CD4-positive, alpha-beta T cell treated with Interleukin-4 for 4 hours (primary cell): ENCODE data around the gene DST.

ENCODE experiments used
- DNase-seq: peaks from one replicate; pipeline ENCODE4 v3.0.0-alpha.2; 2020

Gene DST

DNA sequence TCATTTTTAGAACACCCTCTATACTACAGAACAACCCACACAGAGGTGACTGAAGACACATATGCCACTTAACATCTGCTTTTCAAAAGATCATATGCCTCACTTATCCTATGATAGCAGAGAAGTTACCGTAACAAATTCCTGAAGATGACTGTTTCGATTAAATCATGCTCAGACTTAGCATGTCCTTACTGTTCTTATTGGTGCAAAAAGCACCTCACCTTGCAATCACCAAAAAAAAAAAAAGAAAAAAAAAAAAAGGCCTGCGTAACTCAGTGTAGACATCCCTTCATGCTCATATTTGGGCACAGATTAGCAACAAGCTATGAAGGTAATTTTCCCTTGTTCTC, 17.7 kb upstream of the DST start:
- DNase-seq: no peak

DNA sequence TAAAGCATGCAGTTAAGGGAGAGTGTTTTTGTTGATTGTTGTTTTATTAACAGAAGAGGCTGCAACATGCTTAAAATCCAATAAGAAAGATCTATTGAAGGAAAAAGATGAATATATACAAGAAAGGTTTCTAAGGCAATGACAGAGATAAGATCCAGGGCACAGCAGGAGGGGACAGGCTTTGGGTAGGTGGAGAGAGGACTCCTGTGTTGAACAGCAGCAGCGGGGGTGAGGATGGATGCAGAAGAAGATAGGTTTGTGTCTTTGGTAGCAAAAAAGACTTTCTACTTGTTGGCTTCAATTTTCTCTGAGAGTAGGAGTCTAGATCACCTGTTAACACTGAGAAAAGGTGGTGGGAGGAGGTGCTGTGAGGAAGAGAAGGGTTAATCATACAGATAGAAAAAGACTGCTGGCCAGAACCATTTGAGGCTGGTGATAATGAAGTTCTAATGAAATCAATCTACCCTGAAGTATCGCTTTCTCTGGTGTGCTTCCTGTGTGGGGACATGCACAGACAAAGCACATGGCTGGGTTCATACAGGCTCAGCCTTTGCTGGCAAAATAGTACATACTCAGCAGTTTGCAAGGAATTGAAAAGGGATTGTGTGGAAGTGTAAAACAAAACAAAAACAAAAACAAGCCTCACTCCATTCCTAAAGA, 17.2 kb upstream of the DST start:
- DNase-seq: no peak

DNA sequence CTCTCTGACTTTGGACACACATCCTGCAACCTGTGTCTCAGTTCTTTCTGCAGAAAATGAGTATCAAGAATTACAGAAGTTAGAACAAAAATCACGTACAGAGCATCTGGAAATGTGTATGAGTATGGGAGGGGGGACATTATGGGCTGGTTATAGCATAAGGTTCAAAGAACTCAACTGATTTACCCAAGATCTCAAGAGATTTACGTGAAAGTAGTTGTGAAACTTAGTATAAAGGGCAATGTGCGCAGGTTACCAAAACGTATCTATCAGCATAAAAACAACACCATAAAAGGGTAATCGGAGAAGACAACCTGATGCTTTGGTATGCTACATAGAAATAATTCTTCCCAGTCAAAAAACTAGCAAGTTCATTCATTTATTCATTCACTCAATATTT, 15.6 kb upstream of the DST start:
- DNase-seq: no peak

GRCh38 chr6:56657354-56657753, 14.7 kb upstream of the DST start:
- no peak for DNase-seq

GRCh38 chr6:56656466-56656865, 13.8 kb upstream of the DST start:
- no peak for DNase-seq

- no peak for DNase-seq
These were observed 13.3 kb upstream of the DST start for GRCh38 chr6:56655996-56656395.

GRCh38 chr6:56655249-56655648, 12.6 kb upstream of the DST start:
- DNase-seq: no peak

GRCh38 chr6:56652994-56653393, 10.3 kb upstream of the DST start:
- DNase-seq: no peak

- no peak for DNase-seq
These were observed 9.5 kb upstream of the DST start for GRCh38 chr6:56652231-56652630.

GRCh38 chr6:56650191-56650590, 7.5 kb upstream of the DST start:
- no peak for DNase-seq

- DNase-seq: no peak
These were observed 7.1 kb upstream of the DST start for GRCh38 chr6:56649782-56650181.

- DNase-seq: no peak
These were observed 6.5 kb upstream of the DST start for GRCh38 chr6:56649053-56649769.

- no peak for DNase-seq
These were observed 4.6 kb upstream of the DST start for GRCh38 chr6:56647172-56647762.

DNA sequence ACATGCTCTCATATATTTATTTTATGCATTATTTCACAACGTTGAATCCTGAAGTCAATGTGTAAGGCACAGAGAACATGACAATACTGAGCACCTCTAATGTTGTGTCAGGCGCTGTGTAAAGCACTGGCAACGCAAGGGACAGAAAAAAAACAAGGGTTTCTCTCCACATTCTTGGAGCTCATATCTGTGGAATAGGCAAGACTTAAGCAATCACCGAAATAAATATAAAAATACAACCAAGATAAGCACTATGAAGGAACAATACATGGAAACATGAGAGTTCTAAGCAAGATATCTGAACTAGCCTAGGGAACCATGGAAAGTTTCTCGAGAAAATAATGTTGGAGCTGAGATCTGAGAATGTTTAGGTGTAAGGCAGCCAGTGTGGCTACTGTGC, 1.7 kb upstream of the DST start:
- no peak for DNase-seq

DNA sequence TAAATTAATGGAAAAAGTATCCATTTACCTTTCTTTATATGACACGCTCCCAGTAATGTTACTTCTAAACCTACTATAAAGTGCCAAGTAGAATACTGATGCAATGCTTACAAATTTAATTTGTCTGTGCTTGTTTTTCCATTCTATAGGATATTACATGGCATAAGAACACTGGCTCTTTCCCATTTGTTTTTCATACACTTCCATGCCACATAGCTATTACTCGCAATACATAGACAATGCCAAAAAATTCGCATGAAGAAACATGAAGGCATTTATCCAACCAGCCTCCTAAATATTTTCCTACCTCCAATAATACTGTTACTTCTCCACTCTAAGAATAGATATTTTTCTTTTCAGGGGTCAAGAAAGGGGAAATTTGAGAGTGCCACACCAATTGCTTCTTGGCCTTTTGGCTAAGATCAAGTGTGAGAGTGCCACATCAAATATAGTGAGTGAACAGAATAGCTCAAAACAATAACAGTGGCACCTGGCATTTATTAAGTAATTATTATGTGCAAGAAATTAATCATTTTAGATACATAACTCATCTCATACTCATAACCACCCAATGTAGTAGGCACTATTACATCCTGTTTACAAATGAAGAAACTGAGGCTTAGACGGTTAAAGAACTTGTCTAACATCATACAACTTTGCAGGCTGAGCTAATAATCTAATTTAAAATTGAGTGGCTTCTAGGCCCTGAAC, 845 bp upstream of the DST start:
- DNase-seq: no peak

GRCh38 chr6:56640374-56640773, 2.3 kb downstream of the DST start:
- no peak for DNase-seq

DNA sequence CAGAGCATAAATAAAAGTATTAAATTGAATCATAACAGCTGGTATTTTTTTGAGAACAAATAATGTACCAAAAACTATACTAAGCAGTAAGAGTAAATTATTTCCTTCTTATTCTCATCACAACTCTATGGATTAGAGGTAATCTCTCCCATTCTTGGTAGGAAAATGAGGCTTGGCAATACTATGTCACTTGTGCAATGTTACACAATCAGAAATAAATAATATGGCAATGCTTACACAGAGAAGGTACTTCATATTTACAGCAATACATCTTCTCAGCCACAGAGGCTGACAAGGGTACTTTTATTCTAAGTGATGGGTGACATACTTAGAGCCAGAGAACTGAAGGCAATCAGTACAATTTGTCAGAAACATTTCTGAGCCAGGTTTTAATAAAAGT, 3.9 kb downstream of the DST start:
- DNase-seq: no peak

- DNase-seq: no peak
These were observed 5.0 kb downstream of the DST start for GRCh38 chr6:56637640-56638039.

GRCh38 chr6:56628105-56628504, 14.6 kb downstream of the DST start:
- DNase-seq: no peak

DNA sequence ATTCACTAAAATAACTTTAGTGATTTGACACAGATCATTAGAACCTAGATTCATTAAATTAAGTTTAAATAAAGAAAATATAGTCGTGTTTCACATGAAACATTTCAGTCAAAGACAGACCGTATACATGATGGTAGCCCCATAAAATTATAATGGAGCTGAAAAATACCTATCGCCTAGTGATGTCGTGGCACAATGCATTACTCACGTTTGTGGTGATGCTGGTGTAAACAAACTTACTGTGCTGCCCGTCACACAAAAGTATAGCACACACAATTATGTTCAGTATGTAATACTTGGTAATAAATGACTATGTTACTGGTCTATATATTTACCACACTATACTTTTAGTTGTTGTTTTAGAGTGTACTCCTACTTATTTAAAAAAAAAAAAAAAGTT, 17.3 kb downstream of the DST start:
- DNase-seq: no peak

DNA sequence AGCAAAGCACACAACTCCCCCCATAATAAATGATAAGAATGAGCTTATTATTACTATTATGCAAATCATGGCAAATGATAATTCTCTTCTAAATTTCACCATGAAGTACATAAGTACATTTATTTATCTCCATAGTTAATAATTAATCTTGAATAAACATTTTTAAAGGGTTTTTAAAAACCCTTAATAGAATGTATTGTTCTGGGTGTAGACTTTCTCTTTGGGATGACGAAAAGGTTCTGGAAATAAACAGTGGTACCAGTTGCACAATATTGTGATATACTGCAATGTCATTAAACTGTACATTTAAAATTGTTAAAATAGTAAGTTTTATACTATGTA, 18.0 kb downstream of the DST start:
- no peak for DNase-seq

DNA sequence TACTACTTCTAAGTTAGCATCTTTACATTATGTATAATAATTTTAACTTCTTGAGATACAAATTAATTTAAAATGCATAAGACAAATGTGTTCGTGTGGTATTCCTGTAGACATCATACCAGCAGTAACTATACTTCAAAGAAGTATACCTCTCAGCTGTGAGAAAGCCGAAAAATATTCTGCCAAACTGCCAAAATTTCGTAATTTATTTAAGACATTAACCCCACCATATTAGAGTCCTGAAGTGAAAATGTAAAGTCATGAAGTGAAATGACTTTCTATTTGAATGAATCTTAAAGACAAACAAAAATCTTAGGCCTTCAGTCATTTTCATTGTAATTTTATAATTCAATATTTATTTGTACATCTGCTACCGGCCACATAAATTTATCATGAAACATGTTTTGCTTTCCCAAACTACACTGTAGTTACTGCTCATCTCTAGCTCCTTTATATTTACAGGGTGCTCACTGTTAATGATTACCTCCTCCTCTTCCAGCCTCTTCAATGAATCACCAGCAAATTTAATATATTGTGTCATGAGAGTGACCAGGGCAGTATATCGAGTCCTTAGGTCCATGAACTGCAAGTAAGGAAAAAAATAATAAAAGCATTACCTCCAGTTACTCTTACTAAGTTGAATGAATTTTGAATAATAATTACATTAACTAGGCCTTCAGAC, 18.5 kb downstream of the DST start:
- DNase-seq: no peak

- DNase-seq: no peak
These were observed 22.3 kb downstream of the DST start for GRCh38 chr6:56620229-56620868.
